Cortex of kidney (tissue), 1 donor: ENCODE data around the gene ARHGAP11B.
"Not testable (repeated sequence)": the region's sequence is repeated elsewhere in the genome, so short reads cannot be mapped to it uniquely, and the experiment has no call there.

Source experiments
- DNase-seq: peaks from one replicate; lab custom pipeline; 2025; lab: John Stamatoyannopoulos, UW

The ARHGAP11B gene

GRCh38 chr15:30625436-30626193, at the start of gene ARHGAP11B:
TSS of gene ARHGAP11B (plus strand) at chr15:30626128.
- DNase-seq = not testable (repeated sequence)

GRCh38 chr15:30579394-30579970, 46.4 kb upstream of the ARHGAP11B start:
- DNase-seq = not testable (repeated sequence)

- not testable (repeated sequence) for DNase-seq
Observed at GRCh38 chr15:30580716-30581115, 45.2 kb upstream of the ARHGAP11B start.

- DNase-seq = not testable (repeated sequence)
Observed at GRCh38 chr15:30598953-30599352, 27.0 kb upstream of the ARHGAP11B start.

DNA sequence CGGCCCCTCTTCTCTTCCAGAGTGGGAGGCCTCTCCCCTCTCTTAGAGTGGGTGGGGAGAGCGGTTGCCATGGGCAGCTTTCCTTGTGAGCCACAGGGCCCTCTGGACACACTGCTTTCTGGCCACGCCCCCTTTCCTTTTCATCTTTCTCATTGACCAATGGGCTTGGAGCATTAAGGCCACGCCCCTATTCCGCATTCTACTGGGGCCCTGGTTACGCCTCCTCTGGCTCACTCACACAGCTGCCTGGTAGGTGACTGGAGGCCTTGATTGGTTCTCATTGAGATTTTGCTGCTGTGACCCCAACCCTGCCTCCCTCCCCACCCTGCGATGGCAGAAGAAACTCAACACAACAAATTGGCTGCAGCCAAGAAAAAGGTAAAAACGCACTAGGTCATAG, 22.1 kb upstream of the ARHGAP11B start, which contains the start of gene GOLGA8H:
TSS of gene GOLGA8H (plus strand) at position 233 of the 400 bp plus-strand sequence. CDS start at position 331, 98 bp downstream.
- not testable (repeated sequence) for DNase-seq

DNA sequence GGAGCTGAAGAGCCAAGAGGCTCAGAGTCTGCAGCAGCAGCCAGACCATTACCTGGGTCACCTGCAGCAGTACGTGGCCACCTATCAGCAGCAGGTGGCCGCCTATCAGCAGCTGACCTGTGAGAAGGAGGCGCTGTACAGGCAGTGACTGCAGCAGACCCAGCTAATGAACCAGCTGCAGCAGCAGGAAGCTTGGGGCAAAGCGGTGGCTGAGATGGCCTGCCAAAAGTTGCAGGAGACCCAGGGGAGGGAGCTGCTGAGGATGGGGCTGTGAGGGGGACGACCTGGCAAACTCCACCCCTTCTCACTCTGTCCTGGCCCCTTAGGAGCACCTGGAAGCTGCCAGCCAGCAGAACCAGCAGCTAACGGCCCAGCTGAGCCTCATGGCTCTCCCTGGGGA, 13.7 kb upstream of the ARHGAP11B start:
- DNase-seq = not testable (repeated sequence)

DNA sequence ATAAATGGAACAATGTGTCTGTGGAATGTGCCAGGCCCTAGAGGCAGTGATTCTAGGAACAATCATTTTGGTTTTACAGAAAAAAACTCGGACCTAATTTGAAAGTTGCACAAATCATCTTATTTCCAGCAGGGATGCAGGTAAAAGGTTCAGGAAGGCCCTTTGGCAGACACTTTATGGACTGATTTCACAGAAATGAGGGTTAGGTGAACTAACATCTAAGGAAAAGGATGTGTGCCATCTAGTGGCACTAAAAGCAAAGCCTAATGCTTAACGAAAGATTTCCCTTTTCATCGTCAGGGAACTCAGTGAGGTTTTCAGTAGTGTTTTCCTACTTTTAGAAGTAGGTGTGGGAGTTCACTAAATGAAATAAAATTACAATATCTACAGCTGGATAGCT, 4.6 kb upstream of the ARHGAP11B start:
- DNase-seq = not testable (repeated sequence)

- DNase-seq = not testable (repeated sequence)
Observed at GRCh38 chr15:30626194-30626565, 252 bp downstream of the ARHGAP11B start.

DNA sequence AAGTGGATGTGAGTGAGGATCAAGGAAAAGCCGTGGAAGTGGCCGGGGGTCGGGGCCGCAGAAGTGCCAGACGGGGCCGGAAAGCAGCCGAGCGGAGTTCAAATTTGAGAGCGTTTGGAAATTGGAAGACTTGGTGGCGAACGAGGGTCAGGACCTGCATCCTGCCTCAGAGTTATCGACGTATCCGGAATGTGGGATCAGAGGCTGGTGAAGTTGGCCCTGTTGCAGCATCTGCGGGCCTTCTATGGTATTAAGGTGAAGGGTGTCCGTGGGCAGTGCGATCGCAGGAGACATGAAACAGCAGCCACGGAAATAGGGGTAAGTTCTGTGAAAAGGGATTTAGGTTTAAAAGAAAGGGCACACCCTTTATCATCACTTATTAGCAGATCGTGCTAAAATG, 704 bp downstream of the ARHGAP11B start:
- DNase-seq = not testable (repeated sequence)

GRCh38 chr15:30650012-30650929, 24.3 kb downstream of the ARHGAP11B start:
- DNase-seq = no peak

DNA sequence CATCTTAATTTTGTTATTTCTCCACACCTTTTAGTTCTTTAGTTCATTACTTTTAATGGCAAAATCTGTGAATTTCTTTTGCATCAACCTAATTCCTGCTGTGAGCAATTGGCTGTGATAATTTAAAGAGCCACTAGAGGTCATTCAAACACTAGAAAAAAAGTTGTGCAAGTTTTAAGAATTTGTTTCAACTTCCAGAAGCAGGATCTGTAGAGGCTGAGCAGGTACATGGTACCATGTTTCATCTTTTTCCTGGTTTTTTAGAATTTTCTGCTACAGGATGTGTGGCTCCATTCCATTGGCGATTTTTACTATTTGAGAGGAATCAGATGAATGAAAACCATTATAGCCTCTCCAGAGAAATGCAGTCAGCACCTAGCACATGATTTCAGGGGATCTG, 35.2 kb downstream of the ARHGAP11B start:
- DNase-seq = not testable (repeated sequence)

GRCh38 chr15:30669621-30670020, 43.7 kb downstream of the ARHGAP11B start:
- DNase-seq = not testable (repeated sequence)

DNA sequence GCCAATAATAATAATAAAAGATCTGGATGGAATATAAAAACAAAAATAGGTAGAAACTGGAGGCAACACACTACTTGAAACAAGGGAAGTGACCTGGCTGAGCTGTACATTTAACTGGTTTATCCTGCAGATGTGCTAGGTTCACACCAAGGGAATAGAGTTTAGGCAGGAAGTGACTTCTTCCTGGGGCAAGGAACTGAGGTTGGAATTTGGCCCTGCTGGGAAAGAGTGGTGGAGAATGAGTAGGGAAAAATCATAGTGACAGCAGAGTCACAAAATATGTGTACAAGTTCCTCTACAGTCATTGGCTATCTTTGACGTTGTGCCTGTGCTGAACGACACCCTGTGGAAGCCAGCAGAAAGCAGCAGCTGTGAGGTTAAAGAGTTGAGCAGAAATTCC, 44.1 kb downstream of the ARHGAP11B start:
- DNase-seq = no peak

DNA sequence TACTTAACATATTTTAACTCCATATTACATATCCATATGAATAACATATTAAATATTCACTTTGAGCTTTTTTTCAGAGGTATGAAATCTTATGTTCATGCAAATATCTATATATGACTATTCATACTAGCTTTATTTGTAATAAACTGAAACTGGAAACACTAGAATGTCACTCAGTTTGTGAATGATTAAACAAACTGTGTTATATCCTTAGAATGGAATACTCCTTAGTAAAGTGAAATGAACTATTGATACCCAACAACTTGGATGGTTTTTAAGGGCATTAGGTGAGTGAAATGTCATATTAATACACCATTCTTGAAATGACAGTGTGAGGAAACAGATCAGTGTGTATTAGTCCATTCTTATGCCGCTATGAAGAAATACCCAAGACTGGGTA, 45.4 kb downstream of the ARHGAP11B start:
- no peak for DNase-seq

- DNase-seq = no peak
Observed at GRCh38 chr15:30675126-30675525, 49.2 kb downstream of the ARHGAP11B start.

DNA sequence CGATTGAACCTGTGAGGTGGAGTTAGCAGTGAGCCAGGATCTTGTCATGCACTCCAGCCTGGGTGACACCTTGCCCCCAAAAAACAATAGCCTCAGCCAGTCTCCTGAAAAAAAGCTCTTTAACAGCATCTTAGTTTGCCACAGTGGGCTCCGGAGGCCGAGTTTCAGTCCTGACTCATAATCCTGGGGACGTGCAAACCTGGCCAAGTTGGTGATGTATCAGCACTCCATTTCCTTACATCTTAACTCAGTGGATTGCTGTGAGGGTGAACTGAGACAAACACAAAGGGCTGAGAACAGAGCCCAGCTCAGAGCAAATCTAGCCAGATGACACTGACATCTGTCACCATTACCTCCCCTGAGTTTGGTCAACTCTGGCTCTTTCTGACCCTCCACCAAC, 50.0 kb downstream of the ARHGAP11B start:
- not testable (repeated sequence) for DNase-seq

DNA sequence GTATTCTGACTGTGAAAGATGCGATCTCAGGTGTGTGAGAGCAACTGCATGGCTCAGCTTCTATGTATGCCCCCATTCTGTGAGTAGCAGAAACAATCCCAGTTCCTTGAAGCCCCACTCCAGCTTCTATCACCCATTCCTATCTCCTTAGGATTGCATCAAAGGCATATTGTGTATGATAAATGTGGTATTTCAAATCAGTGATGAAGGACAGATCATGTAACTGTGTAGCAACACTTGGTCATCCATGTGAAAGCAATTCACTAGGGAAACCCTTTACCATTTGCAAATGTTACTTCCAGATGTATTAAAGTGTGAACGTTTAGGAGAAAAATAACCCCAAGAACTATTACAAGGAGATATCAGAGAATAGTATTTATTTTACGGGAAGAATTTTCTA, 55.1 kb downstream of the ARHGAP11B start:
- DNase-seq = not testable (repeated sequence)

GRCh38 chr15:30685709-30686285, 59.9 kb downstream of the ARHGAP11B start:
- not testable (repeated sequence) for DNase-seq

GRCh38 chr15:30686651-30687050, 60.7 kb downstream of the ARHGAP11B start:
- DNase-seq = not testable (repeated sequence)
